Breast epithelium (tissue), 3 donors: ENCODE data around the gene TOM1.

Source experiments
- POLR2A ChIP-seq: fragments of 450-650 bp; IDR thresholded peaks from one replicate; pipeline ENCODE4 v1.6.1; 2016; ENCODE audit warnings: antibody characterized with exemption, mild to moderate bottlenecking, moderate library complexity
- POLR2AphosphoS5 ChIP-seq, 3 donors: sonication (generic); formaldehyde crosslinking; IDR thresholded peaks; one replicate each; pipeline ENCODE4 v1.6.1; 2017; ENCODE audit warnings: antibody characterized with exemption in 3 of 3
- TF ChIP-seq, protein P1 (sequence below), 3 donors: fragments of 450-650 bp; IDR thresholded peaks; one replicate each; pipeline ENCODE4 v1.5.1; 2016 to 2017; ENCODE audit warnings: antibody characterized with exemption in 3 of 3, mild to moderate bottlenecking in 3 of 3, moderate library complexity in 3 of 3

GRCh38 chr22:35373781-35374180, 74.1 kb downstream of the TOM1 start:
- TF ChIP-seq, protein P1, sequence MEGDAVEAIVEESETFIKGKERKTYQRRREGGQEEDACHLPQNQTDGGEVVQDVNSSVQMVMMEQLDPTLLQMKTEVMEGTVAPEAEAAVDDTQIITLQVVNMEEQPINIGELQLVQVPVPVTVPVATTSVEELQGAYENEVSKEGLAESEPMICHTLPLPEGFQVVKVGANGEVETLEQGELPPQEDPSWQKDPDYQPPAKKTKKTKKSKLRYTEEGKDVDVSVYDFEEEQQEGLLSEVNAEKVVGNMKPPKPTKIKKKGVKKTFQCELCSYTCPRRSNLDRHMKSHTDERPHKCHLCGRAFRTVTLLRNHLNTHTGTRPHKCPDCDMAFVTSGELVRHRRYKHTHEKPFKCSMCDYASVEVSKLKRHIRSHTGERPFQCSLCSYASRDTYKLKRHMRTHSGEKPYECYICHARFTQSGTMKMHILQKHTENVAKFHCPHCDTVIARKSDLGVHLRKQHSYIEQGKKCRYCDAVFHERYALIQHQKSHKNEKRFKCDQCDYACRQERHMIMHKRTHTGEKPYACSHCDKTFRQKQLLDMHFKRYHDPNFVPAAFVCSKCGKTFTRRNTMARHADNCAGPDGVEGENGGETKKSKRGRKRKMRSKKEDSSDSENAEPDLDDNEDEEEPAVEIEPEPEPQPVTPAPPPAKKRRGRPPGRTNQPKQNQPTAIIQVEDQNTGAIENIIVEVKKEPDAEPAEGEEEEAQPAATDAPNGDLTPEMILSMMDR (IDR thresholded peaks at IDR 0.05), result no peak
- TF ChIP-seq POLR2AphosphoS5 (IDR thresholded peaks at IDR 0.05) (no peak), POLR2A (no peak)
